HUES48 (cell line): ENCODE data around the gene FGF8.
A peak's percentile ranks its signal among the peaks of the same experiment; 100 is the strongest.
"Not testable (repeated sequence)": the region's sequence is repeated elsewhere in the genome, so short reads cannot be mapped to it uniquely, and the experiment has no call there.

Source experiments
- H3K27ac ChIP-seq: one replicate; pipeline ENCODE4 v1.7.0; 2013; ENCODE audit warnings: low read depth, low read length, inconsistent platforms
- H3K27me3 ChIP-seq: 2 replicates; pipeline ENCODE4 v1.6.1; 2013; ENCODE audit warnings: mild to moderate bottlenecking, low read length; ENCODE audit not compliant: control insufficient read depth, insufficient read depth
- H3K36me3 ChIP-seq: 2 replicates; pipeline ENCODE4 v1.6.1; 2013; ENCODE audit warnings: low read length; ENCODE audit not compliant: control insufficient read depth, insufficient read depth
- H3K4me1 ChIP-seq: 2 replicates; pipeline ENCODE4 v1.6.1; 2013; ENCODE audit warnings: mild to moderate bottlenecking, low read length; ENCODE audit not compliant: control insufficient read depth, insufficient read depth
- H3K4me3 ChIP-seq: 2 replicates; pipeline ENCODE4 v1.5.1; 2013; ENCODE audit warnings: mild to moderate bottlenecking, low read depth, low read length
- H3K9ac ChIP-seq: 2 replicates; pipeline ENCODE4 v1.6.1; 2013; ENCODE audit warnings: mild to moderate bottlenecking, low read depth, low read length, moderate library complexity
- H3K9me3 ChIP-seq: 2 replicates; pipeline ENCODE4 v1.6.1; 2013; ENCODE audit warnings: low read length; ENCODE audit not compliant: control insufficient read depth, insufficient read depth

FGF8 gene

DNA sequence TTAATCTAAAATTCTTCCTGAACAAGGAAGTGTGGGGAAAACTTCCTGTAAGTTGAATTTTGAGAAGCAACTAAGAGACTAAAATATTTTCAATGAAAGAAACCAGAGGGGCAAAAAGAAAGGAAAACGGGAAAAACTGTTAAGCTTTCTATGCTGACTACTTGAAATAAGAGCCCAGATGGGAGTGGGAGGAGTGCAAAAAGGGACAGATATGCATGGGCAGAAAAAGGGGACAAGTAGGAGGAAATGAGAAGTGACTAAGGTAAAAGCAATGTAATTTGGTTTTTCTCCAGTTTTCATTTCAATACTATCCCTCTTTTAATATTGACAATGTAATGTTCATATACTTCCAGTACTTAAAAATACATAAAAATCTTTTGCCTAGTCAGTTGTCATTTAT, 31.2 kb upstream of the FGF8 start:
- peaks cover 95% of the 10 kb centered on the region for H3K36me3 ChIP-seq
- H3K9ac ChIP-seq: no peak overlapping the region
- H3K27ac ChIP-seq: no peak overlapping the region

DNA sequence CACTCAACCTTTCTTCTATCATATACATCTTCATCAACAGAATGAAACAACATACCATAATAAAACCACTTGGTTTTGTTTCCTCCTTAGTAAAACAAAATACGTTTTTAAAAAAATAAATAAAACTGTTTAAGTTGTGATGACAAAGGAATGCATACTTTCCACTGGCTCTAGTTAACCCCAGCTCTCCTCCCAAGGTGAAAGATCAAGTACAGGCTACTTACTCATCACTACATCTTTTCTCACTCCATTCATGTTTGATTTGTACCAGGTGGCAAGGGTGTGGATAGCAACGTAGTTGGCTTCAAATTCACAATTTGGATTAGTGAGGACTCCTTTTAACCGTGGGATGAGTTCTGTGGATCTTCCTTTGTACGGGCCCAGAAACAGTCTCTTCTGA, 27.6 kb upstream of the FGF8 start:
- Histone ChIP-seq H3K4me1 (no peaks in the 10 kb centered on the region), H3K9me3 (no peaks in the 10 kb centered on the region), H3K27me3 (no peaks in the 10 kb centered on the region), H3K4me3 (no peak overlapping the region), H3K27ac (no peak overlapping the region), H3K9ac (no peak overlapping the region), H3K36me3 (peaks cover 96% of the 10 kb centered on the region)

More for the DNA sequence above, 31.2 kb upstream of the FGF8 start:
- Histone ChIP-seq H3K4me3 (no peak overlapping the region), H3K27me3 (no peaks in the 10 kb centered on the region), H3K4me1 (no peaks in the 10 kb centered on the region), H3K9me3 (no peaks in the 10 kb centered on the region)

DNA sequence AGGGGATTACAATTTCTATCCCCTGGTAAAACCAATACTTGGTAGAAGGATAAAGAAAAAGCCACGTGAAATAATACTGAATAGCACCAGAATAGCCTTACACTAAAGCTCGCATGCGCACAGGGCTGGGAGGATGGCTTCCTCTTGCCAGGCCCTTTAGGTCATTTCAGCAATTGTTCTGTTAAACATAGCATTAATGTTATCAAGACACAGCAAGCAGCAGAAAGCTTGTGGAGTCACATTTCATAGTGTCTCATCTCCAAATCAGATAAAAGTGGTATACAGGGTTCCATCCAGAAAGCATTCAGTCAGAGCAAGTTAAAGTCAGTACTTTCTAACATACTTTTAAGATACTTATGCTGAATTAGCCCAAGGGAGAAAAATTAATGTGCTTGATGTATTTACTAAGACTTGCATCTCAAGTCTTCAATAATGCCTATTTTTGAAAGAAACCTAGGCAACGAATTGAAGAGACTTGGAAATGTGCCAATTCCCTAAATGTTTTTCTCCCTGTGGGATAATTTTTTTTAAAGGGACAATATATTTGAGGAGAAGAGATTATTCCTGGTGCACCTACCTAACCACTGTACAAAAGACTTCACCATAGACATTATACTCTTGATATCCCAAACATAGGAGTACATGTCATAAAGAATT, 21.6 kb upstream of the FGF8 start:
- Histone ChIP-seq H3K27ac (no peak overlapping the region), H3K36me3 (peaks cover 98% of the 10 kb centered on the region), H3K27me3 (no peaks in the 10 kb centered on the region), H3K4me3 (no peak overlapping the region), H3K9ac (no peak overlapping the region), H3K9me3 (no peaks in the 10 kb centered on the region), H3K4me1 (no peaks in the 10 kb centered on the region)

DNA sequence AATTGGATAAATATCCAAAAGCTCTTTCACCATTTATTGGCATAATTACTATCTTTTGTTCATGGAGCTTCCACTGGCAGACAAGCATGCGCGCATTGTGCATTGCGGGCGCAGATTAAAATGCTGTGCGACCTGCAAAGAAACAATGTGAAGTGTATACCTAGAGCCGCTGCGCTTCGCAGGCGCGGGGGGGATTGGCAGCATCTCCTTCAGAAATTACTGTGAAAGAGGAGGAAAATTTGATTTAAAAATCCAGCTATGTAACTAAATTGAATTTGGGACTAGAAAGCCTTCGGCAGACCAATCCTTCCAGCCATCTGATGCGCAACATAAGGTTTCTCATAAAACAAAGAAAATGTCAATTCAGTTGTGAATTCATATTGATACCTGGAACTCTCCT, 17.6 kb upstream of the FGF8 start:
- Histone ChIP-seq H3K27me3 (no peaks in the 10 kb centered on the region), H3K27ac (no peak overlapping the region), H3K9ac (no peak overlapping the region), H3K4me3 (no peak overlapping the region), H3K4me1 (no peaks in the 10 kb centered on the region), H3K36me3 (peaks cover 95% of the 10 kb centered on the region), H3K9me3 (no peaks in the 10 kb centered on the region)

DNA sequence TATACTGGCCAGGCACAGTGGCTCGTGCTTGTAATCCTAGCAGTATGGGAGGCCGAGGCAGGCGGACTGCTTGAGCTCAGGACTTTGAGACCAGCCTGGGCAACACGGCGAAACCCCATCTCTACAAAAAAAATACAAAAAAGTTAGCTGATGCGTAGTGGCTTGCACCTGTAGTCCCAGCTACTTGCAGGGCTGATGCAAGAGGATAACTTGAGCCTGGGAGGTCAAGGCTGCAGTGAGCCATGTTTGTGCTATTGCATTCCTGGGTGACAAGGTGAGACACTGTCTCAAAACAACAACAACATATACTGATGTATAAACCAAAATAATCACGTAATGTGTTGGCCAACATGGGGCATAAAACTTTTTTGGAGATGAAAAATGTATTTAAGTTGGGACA, 13.8 kb upstream of the FGF8 start:
- no peak overlapping the region for H3K4me3 ChIP-seq
- 0 out of 2 replicates have a peak, but pooled peaks cover 1% of the 10 kb centered on the region for H3K4me1 ChIP-seq
- H3K36me3 ChIP-seq: peaks cover 90% of the 10 kb centered on the region
- H3K9ac ChIP-seq: no peak overlapping the region
- H3K27ac ChIP-seq: no peak overlapping the region
- no peaks in the 10 kb centered on the region for H3K27me3 ChIP-seq
- no peaks in the 10 kb centered on the region for H3K9me3 ChIP-seq

DNA sequence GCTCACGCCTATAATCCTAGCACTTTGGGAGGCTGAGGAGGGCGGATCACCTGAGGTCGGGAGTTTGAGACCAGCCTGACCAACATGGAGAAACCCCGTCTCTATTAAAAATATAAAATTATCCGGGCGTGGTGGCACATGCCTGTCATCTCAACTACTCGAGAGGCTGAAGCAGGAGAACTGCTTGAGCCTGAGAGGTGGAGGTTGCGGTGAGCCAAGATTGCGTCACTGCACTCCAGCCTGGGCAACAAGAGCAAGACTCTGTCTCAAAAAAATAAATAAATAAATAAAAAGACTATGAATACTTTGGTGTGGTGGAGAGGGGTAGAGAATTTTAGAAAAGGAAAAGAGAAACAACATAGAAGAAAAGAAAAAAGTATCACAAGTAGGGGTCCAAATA, 13.3 kb upstream of the FGF8 start:
- H3K27ac ChIP-seq, H3K9ac ChIP-seq, H3K4me3 ChIP-seq, H3K9me3 ChIP-seq, H3K27me3 ChIP-seq, H3K4me1 ChIP-seq: not testable (repeated sequence)
- H3K36me3 ChIP-seq: peaks cover 90% of the 10 kb centered on the region

DNA sequence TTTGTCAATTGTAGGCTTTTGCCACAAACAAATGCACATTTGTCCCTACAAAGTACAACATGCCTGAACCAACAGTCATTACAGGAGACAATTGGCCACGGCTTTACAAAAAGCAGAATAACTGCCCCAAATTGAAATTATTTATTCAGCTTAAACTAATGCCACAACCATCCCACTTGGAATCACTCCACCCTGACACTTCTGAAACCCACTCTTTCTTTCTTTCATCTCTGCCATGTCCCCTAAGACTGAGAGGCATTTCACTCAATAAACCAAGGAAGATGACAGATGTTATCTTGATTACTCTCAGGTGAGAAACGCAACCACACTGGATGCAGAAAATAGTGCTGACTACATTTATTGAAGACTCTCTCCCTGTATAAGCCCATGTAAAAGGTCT, 9.9 kb upstream of the FGF8 start:
- Histone ChIP-seq H3K36me3 (peaks cover 60% of the 10 kb centered on the region), H3K9me3 (no peaks in the 10 kb centered on the region)

DNA sequence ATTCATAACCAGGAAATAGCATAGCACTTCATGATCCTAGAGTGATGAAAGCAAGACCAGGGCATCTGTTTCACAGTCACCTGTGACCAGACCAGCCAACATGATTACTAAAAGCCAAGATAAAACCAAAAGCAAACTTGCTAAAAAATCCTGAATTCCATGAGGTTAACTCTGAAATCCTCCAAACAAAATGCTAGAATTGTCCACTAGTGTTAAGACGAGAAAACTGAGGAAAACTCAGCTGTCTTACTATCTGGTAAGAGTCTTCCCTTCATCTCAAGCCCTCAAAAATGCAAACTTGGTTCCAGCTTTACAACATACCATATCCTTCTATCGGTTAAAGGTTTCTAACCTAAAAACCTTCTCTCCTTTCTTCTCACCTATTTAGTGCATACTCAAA, 8.6 kb upstream of the FGF8 start:
- Histone ChIP-seq H3K36me3 (peaks cover 49% of the 10 kb centered on the region), H3K27me3 (no peaks in the 10 kb centered on the region; the same call in 1 of the 2 replicates), H3K9ac (no peak overlapping the region), H3K27ac (peak overlapping the region; percentile 25), H3K4me1 (peaks cover 28% of the 10 kb centered on the region), H3K4me3 (no peak overlapping the region), H3K9me3 (no peaks in the 10 kb centered on the region)

More for the DNA sequence above, 9.9 kb upstream of the FGF8 start:
- H3K27me3 ChIP-seq: no peaks in the 10 kb centered on the region
- H3K27ac ChIP-seq: no peak overlapping the region
- no peak overlapping the region for H3K4me3 ChIP-seq
- H3K9ac ChIP-seq: no peak overlapping the region
- peaks cover 19% of the 10 kb centered on the region for H3K4me1 ChIP-seq

DNA sequence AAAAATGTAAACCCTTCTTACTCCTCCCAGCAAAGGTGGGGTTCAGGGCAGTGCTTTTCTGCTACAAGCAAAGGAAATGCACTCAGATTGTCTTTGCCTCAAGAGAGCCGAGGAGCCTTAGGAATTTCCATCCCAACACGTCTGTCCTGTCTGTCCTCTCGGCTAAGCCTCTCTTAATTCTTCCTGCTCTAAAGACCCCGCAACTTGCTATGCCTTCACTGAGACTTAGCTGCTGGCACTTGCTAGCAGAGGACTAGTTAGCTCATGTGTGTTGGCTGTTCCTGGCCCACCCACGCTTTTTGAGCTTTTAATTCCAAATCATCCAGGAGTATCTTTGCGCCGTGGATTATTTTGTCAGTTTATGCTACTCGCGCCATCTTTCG, 7.8 kb upstream of the FGF8 start:
- H3K9ac ChIP-seq: peak overlapping the region; percentile 88

DNA sequence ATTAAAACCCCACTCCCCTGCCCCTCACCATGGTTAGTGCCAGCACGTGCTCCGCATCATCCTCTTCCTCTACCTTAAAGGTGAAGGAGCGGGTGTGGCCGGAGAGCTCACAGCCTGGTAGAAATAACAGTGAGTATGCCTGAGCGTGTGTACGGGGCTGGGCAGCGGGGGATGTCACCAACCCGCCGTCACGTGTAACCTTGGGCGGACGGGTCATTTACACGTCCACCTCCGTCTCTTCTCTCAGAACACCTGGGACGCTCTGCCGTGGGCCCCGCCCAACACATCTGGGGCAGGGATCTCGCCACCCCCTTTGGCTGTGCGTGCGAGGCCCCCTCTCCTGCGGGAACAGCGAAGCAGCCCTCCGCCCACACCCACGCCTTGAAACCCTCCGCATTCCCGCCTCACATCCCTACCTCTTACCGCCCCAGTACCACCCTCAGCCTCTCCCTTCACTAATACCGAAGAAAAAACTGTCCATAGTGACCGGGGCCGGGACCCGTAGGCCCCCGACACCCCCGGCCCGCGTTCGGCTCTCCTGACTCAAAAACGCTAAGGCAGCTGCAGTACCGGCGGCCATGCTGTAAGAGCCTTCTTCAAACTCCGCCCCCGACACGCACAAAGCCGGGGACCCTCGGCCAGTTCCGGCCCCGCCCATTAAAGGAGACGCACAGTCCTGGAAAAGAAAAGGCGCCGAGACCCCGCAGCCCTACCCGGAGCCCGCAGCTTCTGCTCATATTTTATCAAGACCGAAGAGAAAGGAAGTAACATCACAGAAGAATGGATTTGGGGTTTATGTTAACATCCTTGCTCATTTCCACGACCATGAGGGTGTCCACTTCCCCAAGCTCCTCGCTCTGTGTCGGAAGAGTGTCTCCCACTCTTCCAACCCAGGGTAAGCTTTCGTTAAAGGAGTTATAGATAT, 7.2 kb upstream of the FGF8 start, which contains the start of gene NPM3:
NPM3 (minus strand) TSS at position 636 of the 925 bp plus-strand sequence; CDS start at position 580, 56 bp downstream.
- Histone ChIP-seq H3K4me1 (peaks cover 34% of the 10 kb centered on the region), H3K9ac (peak within 1 kb of the TSS; percentile 88), H3K27ac (peak within 1 kb of the TSS; percentile 82), H3K27me3 (peaks cover 8% of the 10 kb centered on the region), H3K36me3 (peaks cover 37% of the 10 kb centered on the region), H3K9me3 (no peaks in the 10 kb centered on the region), H3K4me3 (peak within 1 kb of the TSS; percentile 89)

More for the DNA sequence above, 7.8 kb upstream of the FGF8 start:
- H3K27ac ChIP-seq: peak overlapping the region; percentile 82
- H3K4me1 ChIP-seq: peaks cover 30% of the 10 kb centered on the region
- peaks cover 40% of the 10 kb centered on the region for H3K36me3 ChIP-seq
- H3K4me3 ChIP-seq: peak overlapping the region; percentile 89
- no peaks in the 10 kb centered on the region for H3K9me3 ChIP-seq
- H3K27me3 ChIP-seq: peaks cover 2% of the 10 kb centered on the region; the same call in 1 of the 2 replicates
